HG03520 (cell line): Measurements from ENCODE around the gene AR.

Experiments used
- ATAC-seq: cut with Tn5 transposase; IDR thresholded peaks from one replicate; pipeline ENCODE4 v1.9.1; 2021; ENCODE audit warnings: mild to moderate bottlenecking, moderate library complexity; ENCODE audit not compliant: unreplicated experiment

Gene AR

GRCh38 chrX:67724359-67725110, 180.7 kb downstream of the AR start:
- no peak for ATAC-seq

DNA sequence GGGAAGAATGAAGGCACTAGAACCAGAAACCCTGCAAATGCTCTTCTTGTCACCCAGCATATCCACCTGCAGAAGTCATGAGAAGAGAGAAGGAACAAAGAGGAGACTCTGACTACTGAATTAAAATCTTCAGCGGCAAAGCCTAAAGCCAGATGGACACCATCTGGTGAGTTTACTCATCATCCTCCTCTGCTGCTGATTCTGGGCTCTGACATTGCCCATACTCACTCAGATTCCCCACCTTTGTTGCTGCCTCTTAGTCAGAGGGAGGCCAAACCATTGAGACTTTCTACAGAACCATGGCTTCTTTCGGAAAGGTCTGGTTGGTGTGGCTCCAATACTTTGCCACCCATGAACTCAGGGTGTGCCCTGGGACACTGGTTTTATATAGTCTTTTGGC, 181.7 kb downstream of the AR start:
- no peak for ATAC-seq

DNA sequence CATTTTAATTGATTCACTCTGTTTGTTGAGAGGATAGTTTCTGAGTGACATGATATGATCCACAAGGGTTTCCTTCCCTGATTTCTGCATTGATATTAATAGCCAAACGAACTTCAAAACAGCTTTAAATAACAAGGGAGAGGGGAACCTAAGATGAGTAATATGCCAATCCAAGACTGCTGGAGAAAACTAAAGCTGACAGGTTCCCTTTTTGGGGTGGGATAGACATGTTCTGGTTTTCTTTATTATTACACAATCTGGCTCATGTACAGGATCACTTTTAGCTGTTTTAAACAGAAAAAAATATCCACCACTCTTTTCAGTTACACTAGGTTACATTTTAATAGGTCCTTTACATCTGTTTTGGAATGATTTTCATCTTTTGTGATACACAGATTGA, 182.2 kb downstream of the AR start:
- ATAC-seq: no peak

- no peak for ATAC-seq
These were observed 183.8 kb downstream of the AR start for GRCh38 chrX:67727576-67727975.

GRCh38 chrX:67730296-67730695, 186.5 kb downstream of the AR start:
- no peak for ATAC-seq

- no peak for ATAC-seq
These were observed 187.2 kb downstream of the AR start for GRCh38 chrX:67731061-67731460.

GRCh38 chrX:67732864-67733263, 189.0 kb downstream of the AR start:
- no peak for ATAC-seq

- ATAC-seq: no peak
These were observed 190.4 kb downstream of the AR start for GRCh38 chrX:67734111-67734753.

GRCh38 chrX:67749536-67749935, 205.7 kb downstream of the AR start:
- no peak for ATAC-seq

DNA sequence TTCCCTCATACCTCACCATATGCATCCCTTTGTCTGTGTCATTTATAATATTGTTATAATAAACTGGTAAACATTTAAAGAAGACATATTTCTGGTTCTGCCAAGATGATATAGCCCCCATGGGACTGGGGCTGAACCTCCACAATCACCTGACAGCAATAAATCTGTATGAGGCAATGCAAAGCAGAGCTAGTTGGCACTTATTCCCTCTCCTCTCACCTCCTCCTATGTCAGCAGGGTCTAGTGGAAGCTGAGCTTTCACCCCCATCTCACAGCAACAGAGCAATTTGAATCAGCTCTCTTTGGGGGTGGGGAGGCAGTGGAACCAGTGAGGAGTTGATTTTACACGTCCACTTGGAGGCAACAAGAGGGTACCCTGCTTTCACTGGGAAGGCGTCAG, 206.9 kb downstream of the AR start:
- no peak for ATAC-seq

DNA sequence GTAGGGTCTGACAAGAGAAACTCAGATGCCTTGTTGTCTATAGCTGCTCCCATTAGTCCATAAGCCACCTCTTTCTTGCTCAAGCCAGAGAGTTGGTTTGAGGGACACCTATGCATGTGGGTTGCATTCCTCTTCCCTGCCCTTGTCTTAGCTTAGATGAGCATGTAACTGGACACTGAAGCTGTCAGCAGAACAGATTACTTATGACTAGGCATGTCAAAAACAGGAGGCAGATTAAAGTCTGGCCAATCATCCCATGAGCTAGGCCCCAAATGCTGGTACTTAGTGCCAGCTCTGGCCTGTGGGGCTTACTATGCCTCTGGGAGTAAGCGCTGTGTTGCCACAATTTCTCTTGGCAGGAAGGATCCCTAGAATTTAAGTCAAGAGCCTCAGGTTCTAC, 215.2 kb downstream of the AR start:
- no peak for ATAC-seq

- no peak for ATAC-seq
These were observed 233.3 kb downstream of the AR start for GRCh38 chrX:67777148-67777547.

- no peak for ATAC-seq
These were observed 235.3 kb downstream of the AR start for GRCh38 chrX:67779099-67779498.
